HG02678 (cell line): ENCODE data around the gene ENPP6.
"Not testable (repeated sequence)": the region's sequence is repeated elsewhere in the genome, so short reads cannot be mapped to it uniquely, and the experiment has no call there.

Source experiments
- ATAC-seq: cut with Tn5 transposase; IDR thresholded peaks from one replicate; pipeline ENCODE4 v1.9.1; 2021; ENCODE audit warnings: mild to moderate bottlenecking, moderate library complexity; ENCODE audit not compliant: unreplicated experiment

Gene ENPP6

GRCh38 chr4:184237612-184238011 is 19.9 kb upstream of the ENPP6 start:
- ATAC-seq = no peak

GRCh38 chr4:184235526-184235925 is 17.9 kb upstream of the ENPP6 start:
- no peak for ATAC-seq

- no peak for ATAC-seq
Observed at GRCh38 chr4:184234155-184234554, 16.5 kb upstream of the ENPP6 start.

- no peak for ATAC-seq
Observed at GRCh38 chr4:184232975-184233374, 15.3 kb upstream of the ENPP6 start.

- no peak for ATAC-seq
Observed at GRCh38 chr4:184232202-184232601, 14.5 kb upstream of the ENPP6 start.

- no peak for ATAC-seq
Observed at GRCh38 chr4:184231573-184231972, 13.9 kb upstream of the ENPP6 start.

- no peak for ATAC-seq
Observed at GRCh38 chr4:184228056-184228705, 10.5 kb upstream of the ENPP6 start.

GRCh38 chr4:184216515-184216914 is 1.2 kb downstream of the ENPP6 start:
- no peak for ATAC-seq

- ATAC-seq = no peak
Observed at GRCh38 chr4:184215709-184216328, 1.9 kb downstream of the ENPP6 start.

- no peak for ATAC-seq
Observed at GRCh38 chr4:184214931-184215330, 2.7 kb downstream of the ENPP6 start.

- ATAC-seq = not testable (repeated sequence)
Observed at GRCh38 chr4:184207734-184208607, 9.7 kb downstream of the ENPP6 start.

- no peak for ATAC-seq
Observed at GRCh38 chr4:184205243-184205642, 12.4 kb downstream of the ENPP6 start.

- no peak for ATAC-seq
Observed at GRCh38 chr4:184203300-184203699, 14.4 kb downstream of the ENPP6 start.

- no peak for ATAC-seq
Observed at GRCh38 chr4:184201179-184201578, 16.5 kb downstream of the ENPP6 start.

GRCh38 chr4:184200296-184200695 is 17.4 kb downstream of the ENPP6 start:
- no peak for ATAC-seq

- no peak for ATAC-seq
Observed at GRCh38 chr4:184199780-184200179, 17.9 kb downstream of the ENPP6 start.

GRCh38 chr4:184198190-184198589 is 19.5 kb downstream of the ENPP6 start:
- no peak for ATAC-seq

GRCh38 chr4:184197536-184198082 is 20.1 kb downstream of the ENPP6 start:
- ATAC-seq = no peak

GRCh38 chr4:184196730-184197385 is 20.8 kb downstream of the ENPP6 start:
- no peak for ATAC-seq

GRCh38 chr4:184193556-184194525 is 23.8 kb downstream of the ENPP6 start:
- ATAC-seq = no peak
